Amygdala (tissue), 56 donors: Measurements from ENCODE around the gene PAK1.

Source experiments
- DNase-seq, 56 donors: peaks; one replicate each; lab custom pipeline; 2025; lab: John Stamatoyannopoulos, UW

PAK1 gene

DNA sequence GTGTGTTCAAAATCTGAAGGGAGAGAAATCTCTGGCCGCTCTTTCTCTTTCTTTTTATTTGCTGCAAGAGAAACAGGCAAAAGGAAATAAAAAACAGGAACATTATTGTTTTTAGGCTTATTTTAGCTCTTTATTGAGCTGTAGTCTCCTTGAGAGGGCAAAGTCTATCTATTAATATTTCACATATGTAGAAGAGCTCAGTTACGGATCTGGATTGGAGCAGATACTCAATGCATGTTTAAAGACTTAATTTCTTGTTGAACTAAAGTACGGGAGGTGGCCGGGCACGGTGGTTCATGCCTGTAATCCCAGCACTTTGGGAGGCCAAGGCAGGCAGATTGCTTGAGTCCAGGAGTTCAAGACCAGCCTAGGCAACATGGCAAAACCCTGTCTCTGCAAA is 94.0 kb downstream of the PAK1 start:
- DNase-seq, result no peak

DNA sequence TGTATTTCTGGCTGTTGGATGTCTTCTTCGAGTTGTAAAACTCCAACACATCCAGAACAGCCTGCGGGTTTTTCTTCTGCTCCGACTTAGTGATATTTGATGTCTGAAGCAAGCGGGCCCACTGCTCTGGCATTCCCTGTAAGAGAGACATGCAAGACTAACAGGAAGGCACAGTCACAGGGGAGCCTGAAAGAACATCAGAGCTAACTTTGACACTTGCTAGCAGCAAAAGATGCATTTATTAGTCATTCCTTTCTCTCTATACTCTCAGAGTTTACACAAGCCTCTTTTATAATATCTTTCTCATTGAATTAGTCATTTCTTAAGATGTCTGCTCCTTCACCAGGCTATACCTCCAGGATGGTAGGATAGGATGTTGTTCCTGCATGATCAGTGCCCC is 94.6 kb downstream of the PAK1 start:
- peak in 1 of 56 donors; percentile 2 for DNase-seq

- no peak for DNase-seq
Measured at GRCh38 chr11:77377734-77378133, 96.2 kb downstream of the PAK1 start.

DNA sequence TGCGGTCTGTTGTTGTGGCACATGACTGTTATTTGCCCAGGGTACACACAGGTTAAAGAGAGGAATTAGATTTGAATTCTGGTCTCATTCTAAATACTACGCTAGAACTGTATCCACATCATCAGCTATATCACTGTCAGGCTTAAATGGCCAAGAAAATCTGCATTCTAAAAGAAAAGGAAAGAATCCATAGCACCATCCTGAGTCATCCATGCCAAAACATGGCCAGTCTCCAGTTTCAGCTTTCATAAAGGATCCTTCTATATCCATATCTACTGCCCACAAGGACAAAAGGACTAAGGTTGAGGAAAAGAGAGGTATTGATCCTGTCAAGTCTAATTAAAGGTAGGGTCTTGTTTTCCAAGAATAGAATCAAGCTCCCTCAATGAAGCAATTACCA is 98.8 kb downstream of the PAK1 start:
- DNase-seq, result no peak

DNA sequence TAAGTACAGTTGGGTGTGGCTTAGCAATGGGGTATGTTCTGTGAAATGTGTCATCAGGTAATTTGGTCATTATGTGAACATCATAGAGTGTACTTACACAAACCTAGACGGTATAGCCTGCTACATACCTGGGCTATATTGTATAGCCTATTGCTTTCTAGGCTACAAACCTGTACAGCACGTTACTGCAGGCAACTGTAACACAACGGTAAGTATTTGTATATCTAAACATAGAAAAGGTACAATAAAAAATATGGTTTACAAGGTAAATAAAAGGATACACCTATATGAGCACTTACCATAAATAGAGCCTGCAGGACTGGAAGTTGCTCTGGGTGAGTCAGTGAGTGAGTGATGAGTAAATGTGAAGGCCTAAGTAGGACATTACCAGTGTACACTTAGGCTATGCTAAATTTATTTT is 99.3 kb downstream of the PAK1 start:
- no peak for DNase-seq

DNA sequence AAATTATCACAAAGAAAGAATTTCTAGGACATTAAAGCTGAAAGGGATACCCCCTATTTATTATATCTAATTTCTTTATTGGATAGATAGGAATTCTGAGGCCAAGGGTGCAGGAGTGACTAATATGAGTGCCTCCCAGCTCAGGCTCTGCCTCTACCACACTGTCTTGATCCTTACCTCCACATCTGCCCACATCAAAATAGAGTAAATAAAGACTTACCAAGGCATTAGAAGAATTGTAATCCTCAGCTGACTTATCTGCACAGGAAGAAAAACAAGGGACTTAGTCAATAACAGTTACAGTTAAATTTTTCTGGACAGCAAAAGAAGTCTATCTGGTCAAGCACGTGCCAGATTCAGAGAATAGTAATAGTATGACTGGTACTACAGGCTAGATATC is 99.8 kb downstream of the PAK1 start:
- DNase-seq, result no peak

DNA sequence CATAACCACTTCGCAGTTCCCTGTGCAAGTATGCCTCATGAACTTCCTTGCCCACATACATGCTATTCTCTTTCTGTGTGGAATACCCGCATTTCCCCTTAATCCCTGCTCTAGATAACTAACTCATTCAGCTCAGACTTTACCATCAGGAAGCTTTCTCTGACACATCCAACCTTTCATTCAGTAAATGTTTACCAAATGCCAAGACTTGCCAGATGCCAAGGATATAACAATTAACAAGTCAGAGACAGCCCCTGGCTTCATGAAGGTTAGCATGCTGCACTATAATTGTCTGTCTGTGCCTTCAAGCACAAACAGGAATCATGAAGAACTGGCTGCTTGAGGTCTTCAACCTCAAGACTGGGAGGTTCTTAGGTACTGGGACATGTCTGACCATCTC is 101.2 kb downstream of the PAK1 start:
- DNase-seq, result no peak

GRCh38 chr11:77371646-77372045 is 102.2 kb downstream of the PAK1 start:
- no peak for DNase-seq

- no peak for DNase-seq
Measured at GRCh38 chr11:77370217-77370616, 103.7 kb downstream of the PAK1 start.

GRCh38 chr11:77361184-77361583 is 112.7 kb downstream of the PAK1 start:
- no peak for DNase-seq

- DNase-seq, result no peak
Measured at GRCh38 chr11:77359481-77359880, 114.4 kb downstream of the PAK1 start.

- DNase-seq, result no peak
Measured at GRCh38 chr11:77353131-77353530, 120.8 kb downstream of the PAK1 start.

DNA sequence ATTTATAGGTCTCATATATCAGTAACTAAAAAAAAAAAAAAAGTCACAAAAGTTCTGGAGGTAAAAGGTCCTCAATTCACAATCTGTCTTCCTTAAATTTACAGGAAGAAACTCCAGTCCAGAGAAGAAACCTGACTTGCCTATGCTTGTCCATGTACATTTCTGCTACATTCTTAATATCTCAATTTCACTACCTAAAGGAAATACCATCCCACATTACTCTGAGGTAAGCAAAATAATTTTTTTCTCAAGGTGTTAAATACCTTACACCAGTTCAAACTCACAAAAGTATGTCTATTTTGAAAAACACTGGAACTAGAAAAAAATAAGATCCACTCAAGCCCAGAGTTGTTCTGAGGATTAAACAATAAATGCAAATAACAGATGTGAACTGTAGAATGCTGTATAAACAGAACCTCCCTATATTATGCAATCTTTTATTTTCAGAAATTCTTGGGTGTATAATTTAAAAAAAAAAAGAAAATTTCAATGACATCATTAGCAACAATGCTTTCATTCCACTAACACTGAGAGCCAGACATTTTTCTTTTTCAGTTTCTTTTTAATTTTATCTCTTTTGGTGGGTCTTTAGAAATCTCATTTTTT is 122.5 kb downstream of the PAK1 start:
- DNase-seq, result no peak

DNA sequence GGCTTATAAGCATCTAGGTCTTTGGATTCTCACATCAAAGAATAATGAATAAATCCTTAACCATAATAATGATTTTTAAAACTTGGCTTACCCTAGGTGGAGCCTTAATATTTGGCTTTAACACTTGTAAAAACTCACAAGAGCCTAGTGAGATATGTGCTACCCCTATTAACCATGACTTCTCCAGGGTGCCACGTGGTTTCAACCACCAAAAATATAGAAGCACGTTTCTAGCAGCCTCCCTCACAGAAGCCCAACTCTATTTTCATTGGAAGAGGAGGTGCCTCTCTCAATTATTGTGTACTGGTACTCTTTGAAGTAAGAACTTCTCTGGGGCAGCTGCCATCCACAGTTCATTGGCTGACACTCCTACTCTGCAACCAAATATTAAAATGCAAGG is 125.9 kb downstream of the PAK1 start:
- DNase-seq, result no peak

DNA sequence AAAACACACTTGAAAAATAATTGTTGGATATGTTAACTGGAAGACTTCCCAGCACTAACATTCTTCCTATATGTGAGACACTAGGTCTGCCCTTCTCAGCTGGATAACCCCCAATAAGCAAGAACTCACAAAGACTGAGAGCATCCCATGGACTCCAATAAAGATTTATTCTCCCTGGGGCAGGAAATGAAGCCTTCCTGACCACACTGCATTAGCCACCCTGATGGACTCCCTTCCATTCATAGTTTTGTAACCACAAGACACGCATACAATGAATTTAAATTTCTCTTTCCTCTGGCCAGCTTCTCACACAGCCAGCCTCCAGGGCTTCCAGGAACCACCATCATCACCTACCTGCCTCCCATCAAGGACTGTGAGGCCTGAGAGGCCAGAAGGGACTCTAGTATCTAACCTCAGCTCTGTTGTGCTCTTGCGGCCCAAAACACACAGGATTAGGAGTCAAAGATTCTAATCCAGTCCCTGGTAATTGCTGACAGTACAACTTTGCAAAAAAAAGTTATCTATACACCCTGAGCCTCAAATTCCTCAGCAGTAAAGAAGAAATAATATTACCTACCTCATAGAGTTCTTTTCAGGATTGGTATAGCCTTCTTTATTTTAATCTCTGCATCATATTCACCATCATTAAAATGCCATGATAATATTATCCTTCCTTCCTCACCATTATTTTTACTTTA is 126.8 kb downstream of the PAK1 start:
- no peak for DNase-seq

- DNase-seq, result no peak
Measured at GRCh38 chr11:77345621-77346020, 128.3 kb downstream of the PAK1 start.

DNA sequence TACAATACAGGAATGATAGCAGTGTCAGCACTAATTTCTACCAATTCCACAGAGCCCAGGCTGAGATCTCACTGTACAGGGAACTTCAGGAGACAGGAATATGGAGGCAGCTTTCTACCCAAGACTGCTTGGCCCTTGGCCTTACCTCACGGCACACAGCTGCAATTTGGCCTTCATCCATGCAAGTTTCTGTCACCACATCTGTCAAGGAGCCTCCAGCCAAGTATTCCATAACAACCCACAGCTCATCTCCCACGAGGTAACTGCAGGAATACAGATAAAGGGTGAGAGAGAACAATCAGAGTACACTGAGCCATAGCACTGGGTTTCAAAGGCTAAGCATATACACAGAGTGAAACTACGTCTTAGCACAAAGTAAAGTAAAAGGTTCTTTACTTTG is 133.4 kb downstream of the PAK1 start:
- no peak for DNase-seq

DNA sequence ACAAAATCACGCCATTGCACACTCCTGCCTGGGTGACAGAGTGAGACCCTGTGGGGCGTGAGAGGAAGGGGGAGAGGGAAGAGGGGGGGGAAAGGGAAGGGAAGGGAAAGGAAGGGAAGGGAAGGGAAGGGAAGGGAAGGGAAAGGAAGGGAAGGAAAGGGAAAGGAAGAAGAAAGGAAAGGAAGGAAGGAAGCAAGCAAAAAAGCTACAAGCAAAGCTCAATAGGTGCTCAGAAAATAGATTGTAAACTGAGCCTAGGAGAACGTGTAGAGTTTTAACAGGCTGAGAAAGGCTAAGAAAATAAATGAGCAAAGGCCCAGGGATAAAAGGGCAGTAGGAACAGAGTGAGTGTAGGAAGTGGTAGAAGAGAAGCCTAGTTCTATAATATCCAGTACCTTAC is 141.6 kb downstream of the PAK1 start:
- no peak for DNase-seq

DNA sequence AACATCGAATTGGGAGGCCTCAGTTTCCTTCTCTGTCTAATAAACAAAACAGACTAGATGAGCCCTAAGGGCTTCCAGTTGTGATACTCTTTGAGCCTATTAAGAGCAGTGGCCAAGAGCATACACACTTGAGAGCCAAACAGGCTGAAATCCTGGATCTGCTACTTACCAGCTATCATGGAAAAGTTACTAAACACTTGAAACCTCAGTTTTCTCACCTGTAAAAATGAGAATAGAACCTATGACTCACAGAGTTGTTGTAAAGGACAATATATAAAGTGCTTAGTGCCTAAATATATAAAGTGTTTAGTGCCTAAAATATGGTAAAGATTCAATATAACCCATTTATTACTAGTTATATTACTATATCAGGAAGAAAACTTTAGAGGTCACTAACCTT is 148.7 kb downstream of the PAK1 start:
- DNase-seq, result no peak

DNA sequence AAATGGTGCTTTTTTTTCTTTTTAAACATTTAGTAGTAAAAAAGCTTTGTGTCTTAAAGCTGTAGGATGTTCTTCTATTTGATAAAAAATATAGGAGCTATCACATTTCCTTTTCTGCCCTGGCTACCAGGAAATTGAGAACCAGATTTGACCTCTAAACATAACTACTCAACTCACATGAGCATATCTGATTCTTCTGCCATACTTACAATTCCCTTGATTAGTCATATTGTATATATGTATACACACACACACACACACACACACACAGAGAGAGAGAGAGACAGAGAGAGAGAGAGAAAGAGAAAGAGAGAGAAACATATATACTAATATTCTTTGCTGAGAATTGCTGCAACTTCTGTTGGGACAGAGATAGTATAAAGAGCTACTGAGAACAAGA is 149.4 kb downstream of the PAK1 start:
- no peak for DNase-seq

DNA sequence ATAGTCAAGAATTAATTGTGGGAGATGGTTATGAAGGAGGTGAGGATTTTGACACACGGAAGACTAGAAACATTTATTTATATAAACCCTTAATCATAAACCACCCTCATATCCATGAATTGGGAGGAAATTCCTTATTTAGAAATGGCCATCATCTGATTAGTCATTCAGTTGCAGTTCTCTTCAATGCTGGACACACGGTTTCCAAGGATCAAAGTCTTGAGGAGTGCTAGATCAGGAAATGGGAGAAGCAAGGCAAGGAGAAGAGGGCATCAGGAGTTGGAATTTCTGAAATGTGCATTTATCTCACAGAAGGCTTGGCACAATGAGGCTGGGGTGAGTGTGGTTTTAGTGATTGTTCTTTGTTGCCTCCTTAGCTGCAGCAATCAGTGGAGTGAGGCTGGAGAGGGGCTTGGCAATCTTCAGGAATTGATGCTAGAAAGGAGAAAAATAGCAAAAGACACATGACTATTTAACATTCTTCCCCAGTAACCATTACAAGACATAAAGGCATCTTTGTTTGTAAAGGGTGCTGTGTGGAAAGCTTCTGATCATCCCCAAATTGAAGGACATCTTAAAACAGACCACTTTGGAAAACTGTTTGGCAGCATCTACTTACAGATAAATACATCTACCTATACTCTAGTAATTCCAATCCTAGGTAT is 150.8 kb downstream of the PAK1 start:
- peak in 5 of 56 donors; percentile 4 to 17 (median 7) for DNase-seq

DNA sequence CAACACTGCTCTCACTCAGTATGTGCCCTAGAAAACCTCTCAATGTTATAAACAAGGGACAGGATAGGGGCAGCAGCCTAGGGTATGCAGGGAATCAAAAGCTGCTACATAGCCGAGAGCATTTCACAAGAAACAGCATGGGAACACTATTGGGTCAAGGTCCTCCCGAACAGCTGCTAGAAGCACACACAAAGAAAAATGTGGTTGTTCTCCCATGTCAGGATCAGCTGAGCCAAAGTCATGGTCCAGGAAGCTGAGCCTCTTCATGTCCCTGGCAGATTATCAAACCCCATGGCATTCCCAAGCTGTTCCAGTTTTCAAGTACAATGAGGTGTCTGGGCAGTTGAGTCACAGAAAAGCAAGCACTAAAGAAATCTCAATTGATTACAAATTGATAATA is 151.4 kb downstream of the PAK1 start:
- DNase-seq, result peak in 19 of 56 donors; percentile 4 to 60 (median 12)
